Colon (tissue), 2 donors: ENCODE measurements around the gene R3HDM2.
A peak's percentile ranks its signal among the peaks of the same experiment; 100 is the strongest.

Experiments used
- FAIRE-seq: peaks from 2 replicates; lab custom pipeline; 2012; peaks lifted over from hg19 to GRCh38; lab: Jason Lieb, UNC
- donor health status: control.
- donor health status: control.

Gene R3HDM2

DNA sequence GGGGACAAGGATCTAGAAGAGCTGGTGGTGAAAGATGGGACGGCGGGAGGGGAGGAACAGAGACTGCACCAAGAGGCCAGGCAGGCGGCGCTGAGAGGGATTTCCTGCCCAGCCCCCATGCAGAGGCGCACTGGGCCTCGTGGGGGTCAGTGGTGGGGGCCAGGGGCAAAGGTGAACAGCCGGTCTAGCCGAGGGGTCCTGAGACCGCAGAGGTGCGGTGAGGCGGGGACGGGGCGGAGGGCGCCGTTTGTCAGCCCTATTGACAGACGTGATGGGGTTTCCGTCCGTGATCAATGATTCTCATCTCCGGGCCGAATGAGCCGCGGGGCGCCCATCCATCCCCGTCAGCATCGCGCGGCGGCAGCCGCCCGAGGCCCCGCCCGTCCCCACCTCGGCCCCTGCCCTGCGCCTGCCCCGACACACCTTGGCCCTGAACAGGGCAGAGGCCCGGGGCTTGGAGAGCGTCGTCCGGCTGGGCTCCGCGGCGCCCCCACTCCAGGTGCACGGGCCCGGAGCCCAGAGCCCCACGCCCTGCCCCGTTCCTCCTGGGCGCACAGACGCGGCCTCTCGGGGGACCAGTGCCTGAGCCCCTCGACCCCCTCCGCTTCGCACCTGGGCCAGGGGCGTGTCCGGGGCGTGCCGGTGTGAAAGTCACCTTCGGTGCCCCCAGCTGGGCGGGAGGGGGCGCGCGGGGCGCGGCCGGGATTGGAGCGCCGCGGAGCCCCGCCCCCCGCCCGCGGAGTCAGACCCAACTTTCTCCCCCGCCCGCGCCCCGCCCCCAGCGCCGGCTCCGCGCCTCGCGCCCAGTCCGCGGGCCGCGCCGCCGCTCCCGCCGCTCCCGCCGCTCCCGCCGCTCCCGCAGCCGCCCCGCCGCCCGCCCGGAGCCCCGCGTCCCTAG, 214.6 kb downstream of the R3HDM2 start, which contains the start of gene NXPH4:
TSS of gene NXPH4 (plus strand) at position 781 of the 898 bp plus-strand sequence. CDS start 176 bp downstream, outside the sequence.
- FAIRE-seq = no peak

DNA sequence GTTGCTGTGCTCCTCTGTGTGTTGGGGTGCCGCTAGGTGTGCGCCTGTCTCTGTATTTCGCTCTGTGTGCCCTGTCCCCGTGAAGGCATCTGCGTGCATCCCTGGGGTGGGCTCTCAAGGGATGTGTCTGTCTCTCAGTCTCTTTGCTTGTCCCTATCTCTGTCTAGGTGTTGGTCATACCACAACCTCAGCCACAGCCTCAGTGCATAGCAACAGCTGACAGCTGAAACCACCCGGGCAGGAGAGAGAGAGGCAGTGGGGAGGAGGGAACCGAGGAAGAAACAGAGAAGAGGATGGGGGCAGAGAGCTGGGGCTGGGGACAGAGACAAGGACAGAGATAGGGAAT, 215.2 kb downstream of the R3HDM2 start:
- FAIRE-seq = no peak

DNA sequence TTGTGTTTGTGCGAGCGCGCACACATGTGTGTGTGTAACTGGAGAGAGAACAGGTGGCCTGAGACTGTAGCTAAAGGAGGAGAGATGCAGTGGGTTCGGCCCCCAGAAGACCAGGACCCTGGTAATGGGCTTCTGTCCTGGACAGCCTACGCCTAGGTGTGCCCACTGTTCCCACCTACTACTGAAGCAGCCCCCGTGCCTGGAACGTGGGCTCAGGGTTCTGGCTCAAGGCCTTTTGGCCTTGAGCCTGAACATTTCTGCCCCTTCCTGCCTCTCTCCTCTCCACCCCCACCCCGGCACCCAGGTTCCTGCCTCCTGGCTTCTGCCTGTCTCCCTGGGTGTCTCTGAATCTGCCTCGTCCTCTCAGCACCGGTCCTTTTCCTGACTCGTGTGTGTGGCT, 215.8 kb downstream of the R3HDM2 start:
- FAIRE-seq = no peak

DNA sequence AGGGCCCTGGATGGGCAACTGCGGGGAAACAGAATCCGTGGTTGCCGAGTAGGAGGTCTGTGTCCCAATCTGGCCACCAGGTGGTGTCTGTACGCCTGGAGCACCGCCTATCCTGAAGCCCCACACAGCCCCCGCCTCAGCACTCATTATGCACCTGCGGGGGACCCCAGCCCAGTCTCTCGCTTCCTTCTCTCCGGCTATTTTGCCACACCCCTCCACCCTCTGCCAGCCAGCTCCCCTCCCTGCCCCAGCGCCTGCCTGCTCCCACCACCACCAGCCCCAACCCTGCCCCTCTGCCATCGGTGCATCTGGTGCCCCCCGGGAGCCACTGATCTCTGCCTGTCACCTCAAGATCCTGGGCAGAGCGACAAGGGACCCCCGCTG, 216.5 kb downstream of the R3HDM2 start:
- no peak for FAIRE-seq

DNA sequence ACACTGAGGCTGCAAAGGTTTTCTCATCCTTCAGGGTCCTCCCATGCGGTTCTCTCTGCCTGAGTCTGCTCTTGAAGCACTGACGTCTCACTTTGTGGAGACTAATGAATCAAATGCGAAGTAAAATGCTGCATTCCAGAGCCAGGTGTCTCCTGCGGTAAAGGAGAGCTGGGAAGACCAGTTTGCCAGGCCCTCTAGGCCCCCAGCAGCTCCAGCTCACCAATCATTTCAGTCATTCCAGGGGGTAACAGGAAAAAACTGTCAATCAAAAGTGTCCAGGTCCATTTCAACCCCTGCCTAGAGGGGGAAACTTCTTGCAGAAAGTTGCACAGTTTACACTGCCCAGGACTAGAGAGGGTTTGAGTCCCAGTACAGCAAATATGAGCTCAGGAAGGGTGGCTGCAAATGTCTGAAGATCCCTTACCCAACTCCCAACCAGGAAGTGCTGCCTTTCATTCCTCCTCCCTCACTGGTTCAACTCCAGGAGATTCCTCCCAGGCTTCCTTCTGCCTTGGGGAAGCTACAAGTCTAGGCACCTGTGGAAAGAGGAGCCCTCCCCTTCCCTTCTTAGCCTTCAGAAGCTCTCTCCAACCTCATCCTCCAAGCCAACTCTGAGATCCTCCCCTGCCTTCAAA, 217.0 kb downstream of the R3HDM2 start:
- no peak for FAIRE-seq

DNA sequence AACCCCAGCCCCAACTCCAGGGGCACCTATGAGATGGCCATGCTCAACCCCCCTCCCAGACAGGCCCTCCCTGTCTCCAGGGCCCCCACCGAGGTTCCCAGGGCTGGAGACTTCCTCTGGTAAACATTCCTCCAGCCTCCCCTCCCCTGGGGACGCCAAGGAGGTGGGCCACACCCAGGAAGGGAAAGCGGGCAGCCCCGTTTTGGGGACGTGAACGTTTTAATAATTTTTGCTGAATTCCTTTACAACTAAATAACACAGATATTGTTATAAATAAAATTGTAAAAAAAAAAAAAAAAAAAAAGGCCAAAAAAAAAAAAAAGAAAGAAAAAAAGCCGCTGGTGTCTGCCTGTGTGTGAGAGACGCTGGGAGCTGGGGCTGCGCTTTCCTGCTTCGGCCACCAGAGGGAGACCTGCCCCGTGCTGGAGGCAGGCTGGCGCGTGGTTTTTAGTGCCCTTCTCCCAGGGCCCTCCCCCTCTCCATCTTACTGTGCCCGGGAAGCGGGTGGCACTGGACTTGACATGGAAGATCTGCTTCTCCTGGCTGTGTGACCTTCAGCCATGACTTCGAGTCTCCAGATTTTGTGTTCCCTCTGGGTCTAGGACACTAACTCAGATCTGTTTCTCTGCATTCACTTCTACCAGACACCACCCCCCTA, 217.7 kb downstream of the R3HDM2 start:
- peak; percentile 69 for FAIRE-seq

DNA sequence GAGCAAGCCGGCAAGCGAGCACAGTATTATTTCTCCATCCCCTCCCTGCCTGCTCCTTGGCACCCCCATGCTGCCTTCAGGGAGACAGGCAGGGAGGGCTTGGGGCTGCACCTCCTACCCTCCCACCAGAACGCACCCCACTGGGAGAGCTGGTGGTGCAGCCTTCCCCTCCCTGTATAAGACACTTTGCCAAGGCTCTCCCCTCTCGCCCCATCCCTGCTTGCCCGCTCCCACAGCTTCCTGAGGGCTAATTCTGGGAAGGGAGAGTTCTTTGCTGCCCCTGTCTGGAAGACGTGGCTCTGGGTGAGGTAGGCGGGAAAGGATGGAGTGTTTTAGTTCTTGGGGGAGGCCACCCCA, 218.2 kb downstream of the R3HDM2 start:
- FAIRE-seq = no peak

DNA sequence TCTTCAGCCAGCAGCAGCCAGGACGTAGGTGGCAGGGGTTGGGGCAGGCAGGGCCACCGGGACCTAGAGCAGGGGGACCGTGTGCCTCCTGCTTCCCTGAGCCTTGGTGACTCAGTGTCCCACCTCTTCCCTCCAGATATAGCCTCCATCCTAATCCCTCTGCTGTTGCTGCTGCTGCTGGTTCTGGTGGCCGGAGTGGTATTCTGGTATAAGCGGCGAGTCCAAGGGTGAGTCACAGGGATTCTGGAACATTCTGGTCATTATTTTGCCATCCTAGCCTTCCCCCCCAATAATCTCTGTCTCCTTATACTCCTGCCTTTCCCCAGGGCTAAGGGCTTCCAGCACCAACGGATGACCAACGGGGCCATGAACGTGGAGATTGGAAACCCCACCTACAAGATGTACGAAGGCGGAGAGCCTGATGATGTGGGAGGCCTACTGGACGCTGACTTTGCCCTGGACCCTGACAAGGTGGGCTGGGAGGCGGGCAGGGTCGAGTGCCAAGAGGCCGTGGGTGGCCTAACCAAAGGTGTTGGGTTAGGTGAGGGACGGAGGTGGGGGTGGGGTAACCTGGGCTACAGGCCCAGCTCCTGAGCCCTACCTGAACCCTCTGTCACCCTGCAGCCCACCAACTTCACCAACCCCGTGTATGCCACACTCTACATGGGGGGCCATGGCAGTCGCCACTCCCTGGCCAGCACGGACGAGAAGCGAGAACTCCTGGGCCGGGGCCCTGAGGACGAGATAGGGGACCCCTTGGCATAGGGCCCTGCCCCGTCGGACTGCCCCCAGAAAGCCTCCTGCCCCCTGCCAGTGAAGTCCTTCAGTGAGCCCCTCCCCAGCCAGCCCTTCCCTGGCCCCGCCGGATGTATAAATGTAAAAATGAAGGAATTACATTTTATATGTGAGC, 218.8 kb downstream of the R3HDM2 start:
- FAIRE-seq = no peak

DNA sequence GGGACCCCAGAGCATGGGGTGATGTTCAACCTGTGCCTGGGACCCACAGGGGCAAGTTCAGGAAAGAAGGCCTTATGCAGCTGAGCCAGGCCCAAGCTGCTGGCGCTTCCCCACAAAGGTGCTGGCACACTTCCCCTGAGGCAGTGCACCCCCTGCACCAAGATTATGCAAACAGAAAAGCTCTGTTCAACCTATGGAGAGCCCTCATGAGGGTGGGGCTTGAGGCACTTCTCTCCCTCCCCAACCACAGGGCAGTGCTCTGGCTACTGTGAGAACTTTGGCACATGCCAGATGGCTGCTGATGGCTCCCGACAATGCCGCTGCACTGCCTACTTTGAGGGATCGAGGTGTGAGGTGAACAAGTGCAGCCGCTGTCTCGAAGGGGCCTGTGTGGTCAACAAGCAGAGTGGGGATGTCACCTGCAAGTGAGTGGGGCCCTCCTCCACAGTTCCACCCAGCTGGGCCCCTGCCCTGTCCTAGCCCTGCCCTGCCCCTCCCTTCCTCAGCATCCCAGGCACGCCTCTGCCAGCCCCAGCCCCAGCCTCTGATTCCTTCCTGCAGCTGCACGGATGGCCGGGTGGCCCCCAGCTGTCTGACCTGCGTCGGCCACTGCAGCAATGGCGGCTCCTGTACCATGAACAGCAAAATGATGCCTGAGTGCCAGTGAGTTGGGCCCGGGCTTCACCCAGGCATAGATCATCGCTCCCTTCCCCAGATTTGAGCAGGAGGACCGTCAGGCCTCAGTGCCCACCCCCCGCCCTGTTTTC, 219.7 kb downstream of the R3HDM2 start:
- no peak for FAIRE-seq

DNA sequence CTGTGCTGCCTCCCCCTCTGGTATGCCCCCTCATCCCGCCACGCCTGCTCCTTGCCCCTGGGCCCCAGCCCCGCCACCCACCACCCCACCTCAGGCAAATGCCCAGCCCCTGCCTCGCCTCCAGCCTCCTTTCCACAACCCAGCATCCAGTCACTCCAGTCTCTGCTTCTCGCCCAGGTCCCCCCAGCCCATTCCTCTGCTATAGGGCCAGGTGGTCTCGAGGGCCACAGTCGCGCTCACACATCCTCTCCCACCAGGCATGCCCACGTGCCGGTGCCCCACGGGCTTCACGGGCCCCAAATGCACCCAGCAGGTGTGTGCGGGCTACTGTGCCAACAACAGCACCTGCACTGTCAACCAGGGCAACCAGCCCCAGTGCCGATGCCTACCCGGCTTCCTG, 220.4 kb downstream of the R3HDM2 start:
- no peak for FAIRE-seq

DNA sequence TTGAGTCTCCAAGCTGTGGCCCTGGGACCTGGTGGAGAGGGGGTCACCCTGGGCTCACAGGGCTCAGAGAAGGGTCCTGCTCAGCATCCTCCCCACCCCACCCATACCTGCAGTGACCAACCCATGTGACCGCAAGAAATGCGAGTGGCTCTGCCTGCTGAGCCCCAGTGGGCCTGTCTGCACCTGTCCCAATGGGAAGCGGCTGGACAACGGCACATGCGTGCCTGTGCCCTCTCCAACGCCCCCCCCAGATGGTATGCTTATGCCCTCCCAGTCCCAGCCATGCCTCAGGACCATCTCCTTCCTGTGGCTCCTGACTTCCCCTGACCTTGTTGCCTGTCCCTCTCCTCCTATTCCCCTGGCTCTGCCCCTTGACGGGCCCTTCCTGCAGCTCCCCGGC, 220.9 kb downstream of the R3HDM2 start:
- FAIRE-seq = no peak

DNA sequence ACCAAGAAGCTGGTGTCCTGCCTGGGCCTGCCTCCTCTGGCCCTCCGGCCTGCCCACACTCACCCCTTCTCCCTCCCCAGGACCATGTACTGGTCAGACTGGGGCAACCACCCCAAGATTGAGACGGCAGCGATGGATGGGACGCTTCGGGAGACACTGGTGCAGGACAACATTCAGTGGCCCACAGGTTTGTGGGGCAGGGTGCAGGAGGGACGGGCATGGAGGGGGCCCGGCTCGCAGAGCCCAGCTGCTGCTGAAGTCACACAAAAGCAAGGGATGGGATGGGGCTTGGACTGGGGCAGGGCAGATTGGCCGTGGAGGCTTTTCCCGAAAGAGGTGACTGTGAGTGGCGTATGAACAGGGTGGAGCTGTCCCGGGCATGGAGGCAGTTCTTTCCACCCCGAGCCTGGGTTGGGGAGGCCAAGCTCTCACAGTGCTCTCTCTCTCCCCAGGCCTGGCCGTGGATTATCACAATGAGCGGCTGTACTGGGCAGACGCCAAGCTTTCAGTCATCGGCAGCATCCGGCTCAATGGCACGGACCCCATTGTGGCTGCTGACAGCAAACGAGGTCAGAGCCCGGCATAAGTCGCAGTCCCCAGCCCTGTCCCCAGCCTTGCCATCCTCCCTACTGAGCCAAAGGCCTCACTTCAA, 222.1 kb downstream of the R3HDM2 start:
- FAIRE-seq = no peak

DNA sequence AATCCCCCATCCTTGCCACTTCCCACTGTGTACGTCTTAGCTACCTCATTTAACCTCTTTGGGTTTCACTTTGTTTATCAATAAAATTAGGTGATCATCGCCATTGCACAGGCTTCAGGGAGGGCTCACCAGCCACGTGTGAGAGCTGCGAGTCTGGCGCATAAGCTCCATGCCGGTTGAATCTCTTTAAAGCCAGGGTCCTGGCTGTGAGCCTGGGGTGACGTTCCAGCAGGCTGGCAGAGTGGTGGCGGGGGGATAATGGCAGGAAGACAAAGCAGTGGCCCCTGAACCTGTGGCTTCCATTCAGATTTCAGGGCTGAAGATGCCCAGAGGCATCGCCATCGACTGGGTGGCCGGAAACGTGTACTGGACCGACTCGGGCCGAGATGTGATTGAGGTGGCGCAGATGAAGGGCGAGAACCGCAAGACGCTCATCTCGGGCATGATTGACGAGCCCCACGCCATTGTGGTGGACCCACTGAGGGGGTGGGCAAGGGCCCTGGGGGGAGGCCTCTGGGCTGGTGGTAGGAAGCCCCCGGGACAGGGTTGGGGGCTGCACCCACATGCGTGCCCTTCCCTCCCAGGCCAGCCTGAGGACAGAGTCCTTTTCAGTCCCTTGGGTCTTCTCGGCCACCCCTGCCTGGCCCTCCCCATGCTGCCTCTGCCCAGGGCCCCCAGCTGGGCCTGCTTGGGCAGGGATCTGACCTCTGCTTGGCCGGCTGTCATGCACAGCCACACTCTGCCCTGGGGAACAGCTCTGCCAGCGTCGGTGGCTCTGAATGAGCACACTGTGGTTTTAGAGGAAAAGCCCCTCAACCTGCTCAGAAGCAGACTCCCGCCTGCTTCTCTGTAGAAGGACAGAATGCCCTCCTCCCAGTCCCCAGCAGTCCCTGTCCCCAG, 222.9 kb downstream of the R3HDM2 start:
- no peak for FAIRE-seq

DNA sequence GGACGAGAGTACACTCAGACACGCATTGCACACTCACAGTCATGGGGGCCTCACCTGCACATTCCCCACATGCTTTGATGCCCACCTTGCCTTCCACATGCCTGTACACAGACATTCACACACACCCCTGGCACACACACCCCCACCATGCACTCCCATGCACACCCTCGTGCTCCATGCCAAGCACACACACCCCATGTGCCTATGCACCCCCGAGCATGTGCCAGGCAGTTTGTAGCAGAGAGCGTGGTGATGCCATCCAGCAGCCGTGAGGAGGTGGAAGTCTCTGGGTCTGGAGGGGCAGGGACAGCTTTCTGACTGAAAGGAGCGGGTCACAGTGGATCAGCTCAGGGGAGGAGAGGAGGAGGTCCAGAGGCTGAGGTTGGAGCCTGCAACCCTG, 224.9 kb downstream of the R3HDM2 start:
- FAIRE-seq = no peak

DNA sequence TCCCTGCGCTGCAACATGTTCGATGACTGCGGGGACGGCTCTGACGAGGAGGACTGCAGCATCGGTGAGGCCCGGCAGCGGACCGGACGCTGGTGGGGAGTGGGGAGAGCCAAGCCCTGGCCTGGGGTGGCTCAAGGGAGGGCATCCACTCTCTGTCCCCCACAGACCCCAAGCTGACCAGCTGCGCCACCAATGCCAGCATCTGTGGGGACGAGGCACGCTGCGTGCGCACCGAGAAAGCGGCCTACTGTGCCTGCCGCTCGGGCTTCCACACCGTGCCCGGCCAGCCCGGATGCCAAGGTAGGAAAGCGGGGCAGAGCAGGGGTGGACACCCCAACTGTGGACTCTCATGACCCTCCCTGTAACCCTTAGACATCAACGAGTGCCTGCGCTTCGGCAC, 225.7 kb downstream of the R3HDM2 start:
- no peak for FAIRE-seq

DNA sequence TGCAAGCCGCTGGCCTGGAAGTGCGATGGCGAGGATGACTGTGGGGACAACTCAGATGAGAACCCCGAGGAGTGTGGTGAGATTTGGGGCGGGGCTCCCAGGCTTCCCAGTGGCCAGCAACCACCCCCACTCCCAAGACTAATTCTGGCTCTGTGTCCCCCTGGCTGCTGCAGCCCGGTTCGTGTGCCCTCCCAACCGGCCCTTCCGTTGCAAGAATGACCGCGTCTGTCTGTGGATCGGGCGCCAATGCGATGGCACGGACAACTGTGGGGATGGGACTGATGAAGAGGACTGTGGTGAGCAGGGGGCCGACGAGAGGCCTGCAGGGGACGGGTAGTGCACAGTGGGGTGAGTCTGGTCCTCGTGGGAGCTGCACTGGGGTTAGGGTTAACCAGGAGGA, 226.4 kb downstream of the R3HDM2 start:
- no peak for FAIRE-seq

DNA sequence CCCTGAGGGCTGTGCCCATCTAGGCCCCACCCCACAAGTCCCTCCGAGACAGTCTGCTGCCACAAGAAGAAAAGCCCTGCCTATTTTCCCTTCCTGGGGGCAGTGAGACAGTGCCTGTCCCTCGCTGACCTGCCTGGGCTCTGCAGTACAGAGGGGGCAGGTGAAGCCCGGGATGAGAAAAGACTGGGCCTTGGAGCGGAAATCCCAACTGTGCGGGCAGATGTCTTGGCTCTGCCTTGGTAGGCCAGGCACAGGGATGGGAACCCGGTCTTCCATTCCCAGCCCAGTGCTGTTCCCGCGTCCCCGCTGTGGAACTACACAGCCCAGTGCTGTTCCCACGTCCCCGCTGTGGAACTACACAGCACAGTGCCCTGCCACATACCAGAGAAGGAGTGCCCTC, 227.1 kb downstream of the R3HDM2 start:
- no peak for FAIRE-seq
